Testis (tissue), 3 donors: ENCODE measurements around the gene SH2D3C. TPM values are rescaled to one million over a fixed set of nuclear protein-coding genes. Genes with fewer than 3 reads are reported as not detected.

Experiments
- DNase-seq: peaks from one replicate; pipeline ENCODE4 v3.0.0-alpha.2; 2019
- H3K27ac ChIP-seq, 2 donors: fragments of 200-600 bp; sonication (generic); one replicate each; pipeline ENCODE4 v1.5.1; 2019
- H3K27me3 ChIP-seq: fragments of 200-600 bp; sonication (generic); one replicate; pipeline ENCODE4 v1.5.1; 2019
- H3K36me3 ChIP-seq: fragments of 200-600 bp; sonication (generic); one replicate; pipeline ENCODE4 v1.5.1; 2017; ENCODE audit warnings: low read depth; ENCODE audit errors: missing control alignments
- H3K4me1 ChIP-seq: fragments of 200-600 bp; sonication (generic); one replicate; pipeline ENCODE4 v1.5.1; 2019
- H3K4me3 ChIP-seq, 2 donors: fragments of 200-600 bp; sonication (generic); one replicate each; pipeline ENCODE4 v1.5.1; 2017 to 2019
- H3K9me3 ChIP-seq: fragments of 200-600 bp; sonication (generic); one replicate; pipeline ENCODE4 v1.5.1; 2017
- POLR2A ChIP-seq: fragments of 450-650 bp; IDR thresholded peaks from one replicate; pipeline ENCODE4 v1.6.1; 2017; ENCODE audit warnings: antibody characterized with exemption, mild to moderate bottlenecking, moderate library complexity
- WGBS, 2 donors: methylation state at CpG; one replicate each; pipeline ENCODE4 v1.1.5; 2018; 5-methylcytosine and 5-hydroxymethylcytosine counted together
- intact Hi-C: fragments of 100-400 bp; cut with DNase I; formaldehyde crosslinking; loops from one replicate; pipeline ENCODE4 v1.15.1; 2023; ENCODE audit warnings: low total_unique reads
- polyA plus RNA-seq: library from polyadenylated mRNA; stranded (reverse); fragments of 350-450 nt; fragmentation: Illumina TruSeq; extraction: RNeasy Lipid Tissue Mini Kit (QIAGEN cat#74804); gene quantifications from one replicate; pipeline ENCODE4 v1.2.3, GENCODE V29; 2014; ENCODE audit warnings: low read depth, low replicate concordance; ENCODE audit not compliant: insufficient read depth
- total RNA-seq, 2 donors: library from RNA; depleted of rRNA; stranded (reverse); fragments of >200 nt; gene quantifications; one replicate each; pipeline ENCODE4 v1.2.3, GENCODE V29; 2016
- TF ChIP-seq, protein P1 (sequence below), 3 experiments: fragments of 450-650 bp in 2 of 3; fragments of 200-600 bp in 1 of 3; sonication (generic) in 1 of 3; IDR thresholded peaks; one replicate each; pipeline ENCODE4 v1.5.1; 2016 to 2019; ENCODE audit warnings: antibody characterized with exemption in 3 of 3, mild to moderate bottlenecking in 2 of 3, moderate library complexity in 1 of 3

SH2D3C gene
- total and polyA plus RNA-seq, 3 donors from 2014 or later = 6.6 to 9.6 (median 8.8) TPM

DNA sequence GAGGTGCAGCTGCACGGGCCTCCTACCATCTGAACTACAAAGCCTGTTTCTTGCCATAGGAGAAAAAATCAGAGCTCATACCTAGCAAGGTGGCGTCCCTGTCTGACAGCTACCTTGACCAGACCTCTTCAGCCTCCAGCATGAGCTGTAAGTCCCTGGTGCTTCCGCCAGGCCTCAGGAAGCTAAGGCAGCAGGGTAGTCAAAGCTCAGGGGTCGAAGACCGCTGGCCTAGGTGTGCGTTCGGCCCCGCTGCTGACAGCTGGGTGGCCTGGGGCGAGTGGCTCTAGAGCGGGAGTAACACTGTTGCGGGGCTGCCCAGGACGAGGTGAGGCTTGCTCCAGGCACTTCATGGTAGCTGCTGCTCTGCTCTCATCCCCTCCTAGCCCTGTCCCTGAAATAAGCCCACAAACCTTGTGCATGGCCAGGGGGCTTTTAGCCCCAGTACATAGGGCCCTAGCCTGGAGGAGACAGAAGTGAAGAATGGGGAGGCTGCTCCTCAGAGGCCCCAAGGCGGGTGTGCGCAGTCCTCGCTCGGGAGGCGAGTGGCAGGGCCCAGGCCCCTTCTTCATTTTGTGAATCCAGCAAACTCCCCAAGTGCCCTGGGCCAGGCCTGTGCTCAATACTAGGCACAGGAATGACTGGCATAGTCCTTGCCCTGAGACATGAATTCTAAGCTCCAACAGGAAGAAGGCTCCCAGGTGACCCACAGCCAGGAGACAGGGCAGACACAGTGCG lies 48.8 kb downstream of the SH2D3C start:
- H3K9me3 ChIP-seq = no peaks in the 10 kb centered on the region
- H3K27me3 ChIP-seq = no peaks in the 10 kb centered on the region
- no peak overlapping the region for H3K27ac ChIP-seq
- no peak for TF ChIP-seq POLR2A
- TF ChIP-seq, protein P1, sequence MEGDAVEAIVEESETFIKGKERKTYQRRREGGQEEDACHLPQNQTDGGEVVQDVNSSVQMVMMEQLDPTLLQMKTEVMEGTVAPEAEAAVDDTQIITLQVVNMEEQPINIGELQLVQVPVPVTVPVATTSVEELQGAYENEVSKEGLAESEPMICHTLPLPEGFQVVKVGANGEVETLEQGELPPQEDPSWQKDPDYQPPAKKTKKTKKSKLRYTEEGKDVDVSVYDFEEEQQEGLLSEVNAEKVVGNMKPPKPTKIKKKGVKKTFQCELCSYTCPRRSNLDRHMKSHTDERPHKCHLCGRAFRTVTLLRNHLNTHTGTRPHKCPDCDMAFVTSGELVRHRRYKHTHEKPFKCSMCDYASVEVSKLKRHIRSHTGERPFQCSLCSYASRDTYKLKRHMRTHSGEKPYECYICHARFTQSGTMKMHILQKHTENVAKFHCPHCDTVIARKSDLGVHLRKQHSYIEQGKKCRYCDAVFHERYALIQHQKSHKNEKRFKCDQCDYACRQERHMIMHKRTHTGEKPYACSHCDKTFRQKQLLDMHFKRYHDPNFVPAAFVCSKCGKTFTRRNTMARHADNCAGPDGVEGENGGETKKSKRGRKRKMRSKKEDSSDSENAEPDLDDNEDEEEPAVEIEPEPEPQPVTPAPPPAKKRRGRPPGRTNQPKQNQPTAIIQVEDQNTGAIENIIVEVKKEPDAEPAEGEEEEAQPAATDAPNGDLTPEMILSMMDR (IDR thresholded peaks at IDR 0.05) = no peak
- peaks cover 38% of the 10 kb centered on the region for H3K4me1 ChIP-seq
- intact Hi-C loops = loop anchor here (5.0 to 10.0 kb wide), 2 partner anchors 137 to 145 kb away; partner anchors contain the start of gene AK1
- 90% methylated on average over 3 to 18 of the region's 18 CpGs for WGBS, 2 donors
- no peak for DNase-seq
- H3K36me3 ChIP-seq = no peaks in the 10 kb centered on the region
- no peak overlapping the region for H3K4me3 ChIP-seq

DNA sequence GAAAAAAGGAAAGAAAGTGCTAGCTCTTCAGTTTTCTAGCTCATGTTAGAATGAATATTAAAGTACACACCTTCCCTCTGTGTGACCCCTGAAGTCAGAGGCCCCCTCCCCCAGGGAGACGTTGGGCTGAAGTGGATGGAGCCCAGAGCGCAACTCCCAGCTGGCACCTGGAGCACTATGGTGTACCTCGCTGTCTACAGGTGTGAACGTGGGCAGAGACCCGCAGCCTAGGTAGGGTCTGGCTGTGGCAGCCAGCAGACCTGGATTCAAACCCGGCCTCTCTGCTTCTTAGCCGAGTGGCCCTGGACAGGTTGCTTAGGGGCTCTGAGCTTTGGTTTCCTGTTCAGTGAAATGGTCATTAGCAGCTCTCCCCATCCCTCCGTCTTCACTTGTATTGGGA lies 49.7 kb downstream of the SH2D3C start:
- intact Hi-C loops = no loop called here

DNA sequence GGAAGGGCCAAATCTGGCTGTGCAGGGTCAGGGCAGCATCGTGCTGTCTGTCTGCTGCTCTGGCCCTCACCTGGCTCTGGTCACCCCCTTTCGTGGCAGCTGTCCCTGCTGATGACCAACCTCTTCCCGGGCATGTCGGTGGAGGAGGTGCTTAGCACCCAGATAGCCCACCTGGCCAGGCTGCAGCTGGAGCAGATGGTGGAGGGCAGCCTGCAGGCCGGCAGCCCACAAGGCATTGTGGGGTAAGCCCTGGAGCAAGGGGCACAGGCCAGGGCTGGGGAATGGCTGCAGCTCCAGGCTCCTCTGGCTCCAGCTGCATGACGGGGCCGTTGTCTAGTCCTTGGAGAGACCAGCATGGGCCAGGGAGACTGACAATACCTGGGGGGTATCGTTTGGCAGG lies 51.6 kb downstream of the SH2D3C start:
- H3K4me3 ChIP-seq = no peak overlapping the region
- no peak for DNase-seq
- H3K27ac ChIP-seq = no peak overlapping the region
- H3K36me3 ChIP-seq = no peaks in the 10 kb centered on the region
- TF ChIP-seq, protein P1 (IDR thresholded peaks at IDR 0.05) = no peak
- no peak for TF ChIP-seq POLR2A
- peaks cover 33% of the 10 kb centered on the region for H3K4me1 ChIP-seq
- no peaks in the 10 kb centered on the region for H3K9me3 ChIP-seq
- intact Hi-C loops = no loop called here
- no peaks in the 10 kb centered on the region for H3K27me3 ChIP-seq
- WGBS, 2 donors = 53 to 66% methylated on average over 3 to 8 of the region's 8 CpGs

More for the DNA sequence above, 49.7 kb downstream of the SH2D3C start:
- H3K9me3 ChIP-seq = no peaks in the 10 kb centered on the region
- H3K36me3 ChIP-seq = no peaks in the 10 kb centered on the region
- H3K4me1 ChIP-seq = peaks cover 40% of the 10 kb centered on the region
- H3K4me3 ChIP-seq = no peak overlapping the region
- DNase-seq = no peak
- no peaks in the 10 kb centered on the region for H3K27me3 ChIP-seq
- WGBS, 2 donors = 88 to 89% methylated on average over 7 to 8 of the region's 8 CpGs
- no peak overlapping the region for H3K27ac ChIP-seq
- TF ChIP-seq, protein P1 (IDR thresholded peaks at IDR 0.05) = no peak
- no peak for TF ChIP-seq POLR2A

DNA sequence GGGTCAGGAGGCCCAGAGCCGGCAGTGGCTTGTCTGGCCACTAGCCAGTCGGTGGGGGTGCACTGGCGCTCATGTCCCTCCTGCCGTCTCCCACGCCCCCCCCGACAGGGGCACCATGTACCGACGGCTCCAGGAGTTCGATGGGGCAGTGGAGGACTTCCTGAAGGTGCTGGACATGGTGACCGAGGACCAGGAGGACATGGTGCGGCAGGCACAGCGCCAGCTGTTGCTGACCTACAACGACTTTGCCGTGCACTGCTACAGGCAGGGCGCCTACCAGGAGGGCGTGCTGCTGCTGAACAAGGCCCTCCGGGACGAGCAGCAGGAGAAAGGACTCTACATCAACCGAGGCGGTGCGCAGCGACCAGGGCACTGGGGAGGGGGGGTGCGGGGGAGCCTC lies 54.5 kb downstream of the SH2D3C start:
- no peak for DNase-seq

More for the DNA sequence above, 54.5 kb downstream of the SH2D3C start:
- no peaks in the 10 kb centered on the region for H3K27me3 ChIP-seq
- TF ChIP-seq, protein P1 (IDR thresholded peaks at IDR 0.05) = no peak
- TF ChIP-seq POLR2A = no peak
- H3K4me3 ChIP-seq = no peak overlapping the region
- intact Hi-C loops = no loop called here
- H3K36me3 ChIP-seq = no peaks in the 10 kb centered on the region
- H3K9me3 ChIP-seq = no peaks in the 10 kb centered on the region
- WGBS, 2 donors = 32 to 44% methylated on average over 8 to 23 of the region's 23 CpGs
- peaks cover 18% of the 10 kb centered on the region for H3K4me1 ChIP-seq
- peak overlapping the region; percentile 10 to 48 for H3K27ac ChIP-seq
